ENCODE measurements around the gene IGSF9B. TPM values are rescaled to one million over a fixed set of nuclear protein-coding genes. Genes with fewer than 3 reads are reported as not detected.

IGSF9B gene
- total and polyA plus RNA-seq, 10 of the 15 experiments (the other 5 are each of a cell fraction or from before 2014, with no cell fraction given), result 0.03 to 3.7 (median 0.20) TPM; not detected in 2

DNA sequence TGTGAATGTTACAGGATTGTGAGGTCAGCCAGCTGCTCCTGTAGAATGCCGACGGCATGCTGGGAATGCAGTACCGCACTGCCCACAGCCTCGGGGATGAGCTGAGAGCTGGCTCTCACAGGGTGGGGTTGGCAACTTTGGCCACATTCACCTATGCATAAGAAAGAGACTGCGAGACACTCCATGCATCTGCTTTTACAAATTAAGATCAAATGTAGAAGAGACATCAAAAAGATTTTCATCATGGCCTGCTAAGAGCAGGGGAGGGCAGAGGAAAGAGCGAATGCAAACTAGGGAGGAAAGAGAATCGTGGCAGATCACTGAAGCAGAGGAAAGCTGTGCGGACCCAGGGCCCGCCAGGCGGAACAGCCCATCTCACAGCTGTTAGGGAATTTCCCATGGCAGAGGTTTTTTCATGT, 61.7 kb downstream of the IGSF9B start:
- FAIRE-seq (no peak), ATAC-seq (peak; percentile 76), DNase-seq (ENCODE audit: low read depth, low spot score) (peak; percentile 24)
- Histone ChIP-seq H4K20me1 (ENCODE audit: control insufficient read depth, insufficient read depth) (no peaks in the 10 kb centered on the region), H3K4me1 (ENCODE audit: control insufficient read depth, insufficient read depth, low read length) (peaks cover 21% of the 10 kb centered on the region), H3K9me3 (replicated peaks; ENCODE audit: control insufficient read depth, insufficient read depth, low read length) (no peaks in the 10 kb centered on the region; the same call in 2 of the 3 replicates), H3K36me3 (ENCODE audit: control insufficient read depth in 2 of 2, insufficient read depth in 2 of 2, low read length in 1 of 2) (no peaks in the 10 kb centered on the region), H2AFZ (ENCODE audit: control insufficient read depth, low read depth, low read length) (no peak overlapping the region), H3K4me3 (no peak overlapping the region), H3K27me3 (replicated peaks in 1 of 2; ENCODE audit: control insufficient read depth in 2 of 2, insufficient read depth in 2 of 2, low read length in 1 of 2) (no peaks in the 10 kb centered on the region), H3K79me2 (ENCODE audit: control insufficient read depth, insufficient read depth, low read length) (no peaks in the 10 kb centered on the region), H3K27ac (ENCODE audit: control insufficient read depth, insufficient read depth) (no peak overlapping the region), H3K4me2 (ENCODE audit: control insufficient read depth, insufficient read depth) (no peak overlapping the region; the same call in 1 of the 2 replicates), H3K9ac (ENCODE audit: control insufficient read depth, insufficient read depth, low read length) (no peak overlapping the region)
- intact Hi-C loops (cut with micrococcal nuclease; ENCODE audit: unreplicated experiment), result no loop called here
- ChIA-PET POLR2A (no interaction called here), SMC1A (ENCODE audit: uncharacterized antibody, unreplicated experiment) (no interaction called here), CTCF (no interaction called here), RAD21 (ENCODE audit: unreplicated experiment) (no interaction called here)
- 18% methylated on average over 10 of the region's 10 CpGs for WGBS (ENCODE audit: insufficient coverage, insufficient replicate concordance, low lambda C conversion rate, missing lambda C conversion rate)
- in situ Hi-C loops (cut with MboI), result no loop called here
- TF ChIP-seq SMARCA5 (IDR thresholded peaks at IDR 0.05) (no peak), RELA (IDR thresholded peaks at IDR 0.05; ENCODE audit: borderline replicate concordance, partially characterized antibody) (peak; percentile 30), TCF12 (IDR thresholded peaks at IDR 0.05; ENCODE audit: low read depth, low read length) (peak; percentile 71), PAX5 (IDR thresholded peaks at IDR 0.05; ENCODE audit: borderline replicate concordance, low read depth, low read length) (peak; percentile 61; the same call in 1 of the 2 replicates)
- BruUV-seq (replicated peaks), result no TSS peak

DNA sequence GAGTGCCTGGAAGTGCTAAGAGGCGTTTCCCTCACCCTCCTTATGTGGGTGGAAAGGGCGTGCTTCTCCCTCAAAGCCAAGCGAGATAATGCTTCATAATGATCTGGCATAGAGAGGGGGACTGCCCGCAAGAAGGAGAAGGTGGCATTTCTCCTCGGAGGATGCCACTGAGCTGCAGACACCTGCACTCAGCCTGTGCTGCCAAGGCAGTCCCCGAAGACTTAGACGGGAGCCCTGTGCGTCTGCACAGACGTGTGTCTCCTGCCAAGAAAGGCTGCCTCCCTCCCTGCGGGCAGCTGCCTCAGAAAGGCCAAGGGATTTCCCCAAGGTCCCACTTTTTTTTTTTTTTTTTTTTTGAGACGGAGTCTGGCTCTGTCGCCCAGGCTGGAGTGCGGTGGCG, 63.4 kb downstream of the IGSF9B start:
- H3K9me3 ChIP-seq (replicated peaks; ENCODE audit: control insufficient read depth, insufficient read depth, low read length), result no peaks in the 10 kb centered on the region; the same call in 2 of the 3 replicates
- no peaks in the 10 kb centered on the region for H3K27me3 ChIP-seq (replicated peaks in 1 of 2; ENCODE audit: control insufficient read depth in 2 of 2, insufficient read depth in 2 of 2, low read length in 1 of 2)
- SMC1A ChIA-PET (ENCODE audit: uncharacterized antibody, unreplicated experiment), result no interaction called here
- no peak overlapping the region for H3K9ac ChIP-seq (ENCODE audit: control insufficient read depth, insufficient read depth, low read length)
- CTCF ChIA-PET, result no interaction called here
- H3K79me2 ChIP-seq (ENCODE audit: control insufficient read depth, insufficient read depth, low read length), result no peaks in the 10 kb centered on the region
- no peak for ATAC-seq
- no TSS peak for BruUV-seq (replicated peaks)
- 39% methylated on average over 10 of the region's 14 CpGs for WGBS (ENCODE audit: insufficient coverage, insufficient replicate concordance, low lambda C conversion rate, missing lambda C conversion rate)
- DNase-seq (ENCODE audit: low read depth, low spot score), result no peak
- intact Hi-C loops (cut with micrococcal nuclease; ENCODE audit: unreplicated experiment), result no loop called here
- H4K20me1 ChIP-seq (ENCODE audit: control insufficient read depth, insufficient read depth), result no peaks in the 10 kb centered on the region
- no peak overlapping the region for H2AFZ ChIP-seq (ENCODE audit: control insufficient read depth, low read depth, low read length)
- H3K4me1 ChIP-seq (ENCODE audit: control insufficient read depth, insufficient read depth, low read length), result peaks cover 12% of the 10 kb centered on the region
- no peaks in the 10 kb centered on the region for H3K36me3 ChIP-seq (ENCODE audit: control insufficient read depth in 2 of 2, insufficient read depth in 2 of 2, low read length in 1 of 2)
- in situ Hi-C loops (cut with MboI), result no loop called here
- H3K4me2 ChIP-seq (ENCODE audit: control insufficient read depth, insufficient read depth), result no peak overlapping the region
- RAD21 ChIA-PET (ENCODE audit: unreplicated experiment), result no interaction called here
- POLR2A ChIA-PET, result no interaction called here
- H3K27ac ChIP-seq (ENCODE audit: control insufficient read depth, insufficient read depth), result no peak overlapping the region
- no peak overlapping the region for H3K4me3 ChIP-seq
- FAIRE-seq, result no peak
- TF ChIP-seq PRDM15 (CRISPR knock-in tag; IDR thresholded peaks at IDR 0.05) (no peak), GATAD2B (conservative IDR thresholded peaks at IDR 0.05; ENCODE audit: low read depth) (no peak), ZNF622 (IDR thresholded peaks at IDR 0.05) (no peak), SMAD5 (IDR thresholded peaks at IDR 0.05; ENCODE audit: low read depth) (no peak), IKZF2 (IDR thresholded peaks at IDR 0.05) (no peak), SIX5 (IDR thresholded peaks at IDR 0.05; ENCODE audit: low read depth, low read length, severe bottlenecking) (no peak), EED (IDR thresholded peaks at IDR 0.05; ENCODE audit: low read depth) (no peak), SREBF2 (IDR thresholded peaks at IDR 0.05; ENCODE audit: low read length) (no peak), RB1 (IDR thresholded peaks at IDR 0.05; ENCODE audit: borderline replicate concordance) (no peak), MLLT1 (IDR thresholded peaks at IDR 0.05) (no peak), MTA2 (IDR thresholded peaks at IDR 0.05; ENCODE audit: low read depth) (no peak), SMAD1 (IDR thresholded peaks at IDR 0.05; ENCODE audit: low read depth, partially characterized antibody) (no peak)
